Osteoblast (primary cell): ENCODE data around the gene FMOD. TPM values are rescaled to one million over a fixed set of nuclear protein-coding genes. Genes with fewer than 3 reads are reported as not detected.

Experiments
- DNase-seq: peaks from one replicate; pipeline ENCODE4 v3.0.0; 2011; ENCODE audit warnings: low spot score, mixed read lengths; ENCODE audit not compliant: insufficient read length; ENCODE audit errors: missing footprints
- H2AFZ ChIP-seq: 2 replicates; pipeline ENCODE4 v1.6.0; 2011; ENCODE audit warnings: mild to moderate bottlenecking, low read length
- H3K27ac ChIP-seq: 2 replicates; pipeline ENCODE4 v1.5.1; 2011; ENCODE audit warnings: mild to moderate bottlenecking, low read depth, low read length, moderate library complexity
- H3K27me3 ChIP-seq: 2 replicates; pipeline ENCODE4 v1.6.0; 2012; ENCODE audit warnings: mild to moderate bottlenecking, control low read depth, inconsistent platforms, low read length, moderate library complexity; ENCODE audit not compliant: insufficient read depth
- H3K36me3 ChIP-seq: 2 replicates; pipeline ENCODE4 v1.5.1; 2011; ENCODE audit warnings: mild to moderate bottlenecking, low read length, control low read depth, moderate library complexity; ENCODE audit not compliant: insufficient read depth
- H3K4me1 ChIP-seq: 2 replicates; pipeline ENCODE4 v1.5.1; 2011; ENCODE audit warnings: mild to moderate bottlenecking, low read length, control low read depth, moderate library complexity; ENCODE audit not compliant: insufficient read depth
- H3K4me2 ChIP-seq: 2 replicates; pipeline ENCODE4 v1.6.0; 2011; ENCODE audit warnings: mild to moderate bottlenecking, low read length; ENCODE audit not compliant: insufficient read depth
- H3K4me3 ChIP-seq: fragments of 200-600 bp; sonication (generic); 3 replicates; pipeline ENCODE4 v1.5.1; 2012; ENCODE audit warnings: mild to moderate bottlenecking, low read length, inconsistent platforms; ENCODE audit not compliant: insufficient read depth
- H3K79me2 ChIP-seq: 2 replicates; pipeline ENCODE4 v1.6.0; 2012; ENCODE audit warnings: mild to moderate bottlenecking, low read length, control low read depth, inconsistent platforms; ENCODE audit not compliant: insufficient read depth
- H3K9me3 ChIP-seq: 2 replicates; pipeline ENCODE4 v1.5.1; 2011; ENCODE audit warnings: low read depth, low read length, control low read depth
- H4K20me1 ChIP-seq: 2 replicates; pipeline ENCODE4 v1.6.0; 2012; ENCODE audit warnings: mild to moderate bottlenecking, low read length, control low read depth; ENCODE audit not compliant: insufficient read depth
- total RNA-seq: library from RNA; depleted of rRNA; stranded (reverse); fragments of >200 nt; gene quantifications from 2 replicates; pipeline ENCODE4 v1.2.3, GENCODE V29; 2012
- TF ChIP-seq, protein P1 (sequence below): IDR thresholded peaks from 2 replicates; pipeline ENCODE4 v1.5.1; 2011; ENCODE audit warnings: mild to moderate bottlenecking, low read depth, low read length, moderate library complexity; ENCODE audit errors: extremely low read depth

FMOD gene
- total RNA-seq, 1 donor: 2.9 TPM

- TF ChIP-seq, protein P1, sequence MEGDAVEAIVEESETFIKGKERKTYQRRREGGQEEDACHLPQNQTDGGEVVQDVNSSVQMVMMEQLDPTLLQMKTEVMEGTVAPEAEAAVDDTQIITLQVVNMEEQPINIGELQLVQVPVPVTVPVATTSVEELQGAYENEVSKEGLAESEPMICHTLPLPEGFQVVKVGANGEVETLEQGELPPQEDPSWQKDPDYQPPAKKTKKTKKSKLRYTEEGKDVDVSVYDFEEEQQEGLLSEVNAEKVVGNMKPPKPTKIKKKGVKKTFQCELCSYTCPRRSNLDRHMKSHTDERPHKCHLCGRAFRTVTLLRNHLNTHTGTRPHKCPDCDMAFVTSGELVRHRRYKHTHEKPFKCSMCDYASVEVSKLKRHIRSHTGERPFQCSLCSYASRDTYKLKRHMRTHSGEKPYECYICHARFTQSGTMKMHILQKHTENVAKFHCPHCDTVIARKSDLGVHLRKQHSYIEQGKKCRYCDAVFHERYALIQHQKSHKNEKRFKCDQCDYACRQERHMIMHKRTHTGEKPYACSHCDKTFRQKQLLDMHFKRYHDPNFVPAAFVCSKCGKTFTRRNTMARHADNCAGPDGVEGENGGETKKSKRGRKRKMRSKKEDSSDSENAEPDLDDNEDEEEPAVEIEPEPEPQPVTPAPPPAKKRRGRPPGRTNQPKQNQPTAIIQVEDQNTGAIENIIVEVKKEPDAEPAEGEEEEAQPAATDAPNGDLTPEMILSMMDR: no peak
- Histone ChIP-seq H3K79me2 (peaks cover 9% of the 10 kb centered on the region), H3K27me3 (no peaks in the 10 kb centered on the region), H3K27ac (peak overlapping the region; percentile 59), H3K4me3 (peak overlapping the region; percentile 88), H3K36me3 (no peaks in the 10 kb centered on the region), H4K20me1 (peaks cover 27% of the 10 kb centered on the region), H3K4me2 (peak overlapping the region; percentile 85), H3K4me1 (peaks cover 12% of the 10 kb centered on the region), H3K9me3 (no peaks in the 10 kb centered on the region), H2AFZ (peak overlapping the region; percentile 53)
- peak; percentile 90 for DNase-seq
Observed at GRCh38 chr1:203306089-203306964, 44.6 kb downstream of the FMOD start.

- Histone ChIP-seq H3K4me1 (peaks cover 12% of the 10 kb centered on the region), H3K4me2 (peak overlapping the region; percentile 85), H3K36me3 (no peaks in the 10 kb centered on the region), H4K20me1 (peaks cover 27% of the 10 kb centered on the region), H3K4me3 (peak overlapping the region; percentile 88), H2AFZ (peak overlapping the region; percentile 53), H3K79me2 (peaks cover 9% of the 10 kb centered on the region), H3K9me3 (no peaks in the 10 kb centered on the region), H3K27ac (peak overlapping the region; percentile 59), H3K27me3 (no peaks in the 10 kb centered on the region)
- no peak for DNase-seq
- TF ChIP-seq, protein P1: no peak
Observed at GRCh38 chr1:203305809-203306088, 45.2 kb downstream of the FMOD start.

- Histone ChIP-seq H3K9me3 (no peaks in the 10 kb centered on the region), H3K27me3 (peaks cover 4% of the 10 kb centered on the region), H4K20me1 (peaks cover 27% of the 10 kb centered on the region), H3K27ac (peak within 1 kb of the TSS; percentile 80), H3K4me2 (peak within 1 kb of the TSS; percentile 85), H3K4me3 (peak within 1 kb of the TSS; percentile 88), H3K79me2 (peaks cover 9% of the 10 kb centered on the region), H3K36me3 (no peaks in the 10 kb centered on the region), H2AFZ (peak within 1 kb of the TSS; percentile 89), H3K4me1 (peaks cover 12% of the 10 kb centered on the region)
- TF ChIP-seq, protein P1: no peak
- DNase-seq: peak; percentile 98
Observed at GRCh38 chr1:203304919-203305808, 45.8 kb downstream of the FMOD start, which contains the start of gene BTG2. Gene BTG2, plus strand, starts transcription at chr1:203305519. Its CDS starts 88 bp downstream, at chr1:203305607.
